IMR-90 (cell line): ENCODE data around the gene LARP4B. TPM values are rescaled to one million over a fixed set of nuclear protein-coding genes. Genes with fewer than 3 reads are reported as not detected.

Experiments
- ATAC-seq: fragments of 200-7000 bp; cut with Tn5 transposase; 2 replicates; pipeline ENCODE4 v1.9.1; 2020; ENCODE audit warnings: low read depth, mild to moderate bottlenecking, moderate library complexity
- BruUV-seq: library from RNA; stranded (reverse); fragments of 400-500 nt; replicated peaks from 2 replicates; lab custom pipeline; 2021; lab: Mats Ljungman, UMichigan
- CTCF ChIA-PET: fragments of 300-600 bp; formaldehyde crosslinking; extraction: SDS; loops from one replicate; lab custom pipeline; 2021; ENCODE audit warnings: antibody characterized with exemption; lab: Yijun Ruan, JAX
- POLR2A ChIA-PET: fragments of 300-600 bp; sonication (Branson Sonifier 250); formaldehyde crosslinking; loops from one replicate; lab custom pipeline; 2022; ENCODE audit warnings: antibody characterized with exemption; ENCODE audit not compliant: unreplicated experiment; lab: Charles Lee
- DNase-seq: peaks from one replicate; pipeline ENCODE4 v3.0.0; 2013
- H2AFZ ChIP-seq: replicated peaks from 2 replicates; pipeline ENCODE3; 2013; ENCODE audit warnings: low read length, mild to moderate bottlenecking; ENCODE audit not compliant: poor library complexity
- H2AK5ac ChIP-seq: 2 replicates; pipeline ENCODE4 v1.6.1; 2013; ENCODE audit warnings: low read depth, low read length, inconsistent platforms
- H2AK9ac ChIP-seq: replicated peaks from 2 replicates; pipeline ENCODE3; 2013; ENCODE audit warnings: mild to moderate bottlenecking, low read depth, low read length, moderate library complexity; ENCODE audit not compliant: poor library complexity
- H2BK120ac ChIP-seq: 2 replicates; pipeline ENCODE4 v1.6.1; 2013; ENCODE audit warnings: low read depth, low read length, inconsistent platforms
- H2BK15ac ChIP-seq: 3 replicates; pipeline ENCODE4 v1.6.1; 2013; ENCODE audit warnings: low read depth, low read length, inconsistent platforms
- H2BK20ac ChIP-seq: 2 replicates; pipeline ENCODE4 v1.6.1; 2013; ENCODE audit warnings: low read depth, mild to moderate bottlenecking, inconsistent platforms, low read length, moderate library complexity
- H2BK5ac ChIP-seq: 2 replicates; pipeline ENCODE4 v1.6.1; 2013; ENCODE audit warnings: mild to moderate bottlenecking, low read depth, low read length, inconsistent platforms; ENCODE audit not compliant: poor library complexity, severe bottlenecking
- H3K14ac ChIP-seq: replicated peaks from 2 replicates; pipeline ENCODE4 v1.6.1; 2013; ENCODE audit warnings: low read depth, low read length, inconsistent platforms
- H3K18ac ChIP-seq: 2 replicates; pipeline ENCODE4 v1.6.1; 2013; ENCODE audit warnings: low read depth, low read length, control low read depth
- H3K23ac ChIP-seq: 2 replicates; pipeline ENCODE4 v1.6.1; 2013; ENCODE audit warnings: low read depth, low read length, inconsistent platforms
- H3K27ac ChIP-seq: 2 replicates; pipeline ENCODE4 v1.5.1; 2013; ENCODE audit warnings: mild to moderate bottlenecking, control low read depth, low read length; ENCODE audit not compliant: insufficient read depth
- H3K27me3 ChIP-seq: 2 replicates; pipeline ENCODE4 v1.6.1; 2013; ENCODE audit warnings: low read length; ENCODE audit not compliant: control insufficient read depth, insufficient read depth
- H3K36me3 ChIP-seq: 2 replicates; pipeline ENCODE4 v1.6.1; 2013; ENCODE audit warnings: low read length, mixed read lengths; ENCODE audit not compliant: control insufficient read depth, insufficient read depth
- H3K4ac ChIP-seq: 2 replicates; pipeline ENCODE4 v1.6.1; 2013; ENCODE audit warnings: low read depth, low read length, inconsistent platforms
- H3K4me1 ChIP-seq: 2 replicates; pipeline ENCODE4 v1.6.1; 2013; ENCODE audit warnings: low read length, mixed read lengths; ENCODE audit not compliant: control insufficient read depth, insufficient read depth
- H3K4me2 ChIP-seq: 2 replicates; pipeline ENCODE4 v1.6.1; 2013; ENCODE audit warnings: low read depth, mild to moderate bottlenecking, control low read depth, low read length, moderate library complexity
- H3K4me3 ChIP-seq: 2 replicates; pipeline ENCODE4 v1.5.1; 2013; ENCODE audit warnings: low read depth, mild to moderate bottlenecking, control low read depth, low read length, moderate library complexity; ENCODE audit not compliant: insufficient read depth
- H3K56ac ChIP-seq: 2 replicates; pipeline ENCODE4 v1.6.1; 2013; ENCODE audit warnings: low read length, inconsistent platforms; ENCODE audit not compliant: insufficient read depth; ENCODE audit errors: extremely low read depth
- H3K79me1 ChIP-seq, 2 experiments: 2 replicates each; pipeline ENCODE4 v1.6.1; 2013; ENCODE audit warnings: low read length in 2 of 2, inconsistent platforms in 1 of 2, low read depth in 1 of 2
- H3K9ac ChIP-seq: 2 replicates; pipeline ENCODE4 v1.6.1; 2013; ENCODE audit warnings: low read depth, low read length, control low read depth
- H3K9me1 ChIP-seq: 2 replicates; pipeline ENCODE4 v1.6.1; 2013; ENCODE audit warnings: low read length, inconsistent platforms; ENCODE audit not compliant: insufficient read depth
- H3K9me3 ChIP-seq: 2 replicates; pipeline ENCODE4 v1.6.1; 2013; ENCODE audit warnings: low read length; ENCODE audit not compliant: control insufficient read depth, insufficient read depth
- H4K20me1 ChIP-seq: 2 replicates; pipeline ENCODE4 v1.6.1; 2013; ENCODE audit warnings: low read length, inconsistent platforms; ENCODE audit not compliant: insufficient read depth
- H4K5ac ChIP-seq: 2 replicates; pipeline ENCODE4 v1.6.1; 2013; ENCODE audit warnings: mild to moderate bottlenecking, low read depth, low read length, control low read depth
- H4K8ac ChIP-seq, 2 experiments: 2 replicates each; pipeline ENCODE4 v1.6.1; 2013; ENCODE audit warnings: low read depth in 2 of 2, low read length in 2 of 2, control low read depth in 1 of 2, inconsistent platforms in 1 of 2
- H4K91ac ChIP-seq: 2 replicates; pipeline ENCODE4 v1.6.1; 2013; ENCODE audit warnings: low read depth, low read length, inconsistent platforms; ENCODE audit not compliant: insufficient read depth
- BHLHE40 ChIP-seq: fragments of 150-350 bp; IDR thresholded peaks from 2 replicates; pipeline ENCODE4 v1.6.1; 2016; ENCODE audit warnings: mild to moderate bottlenecking, low read depth, low read length
- CEBPB ChIP-seq: IDR thresholded peaks from 2 replicates; pipeline ENCODE4 v1.6.1; 2012; ENCODE audit warnings: low read depth, low read length, improper control_type of control experiment
- CHD1 ChIP-seq: IDR thresholded peaks from 2 replicates; pipeline ENCODE4 v1.6.1; 2012; ENCODE audit warnings: low read depth, low read length, improper control_type of control experiment
- FOS ChIP-seq: fragments of 150-350 bp; IDR thresholded peaks from 2 replicates; pipeline ENCODE4 v1.6.1; 2016; ENCODE audit warnings: low read depth, low read length
- MAFK ChIP-seq: IDR thresholded peaks from 2 replicates; pipeline ENCODE4 v1.6.1; 2012; ENCODE audit warnings: low read depth, low read length, improper control_type of control experiment
- MAZ ChIP-seq: IDR thresholded peaks from 2 replicates; pipeline ENCODE4 v1.6.1; 2012; ENCODE audit warnings: low read depth, mild to moderate bottlenecking, low read length, improper control_type of control experiment, moderate library complexity, borderline replicate concordance
- MXI1 ChIP-seq: IDR thresholded peaks from 2 replicates; pipeline ENCODE4 v1.6.1; 2012; ENCODE audit warnings: low read depth, mild to moderate bottlenecking, low read length, moderate library complexity, borderline replicate concordance
- NFE2L2 ChIP-seq: fragments of 150-350 bp; IDR thresholded peaks from 2 replicates; pipeline ENCODE4 v1.6.1; 2016; ENCODE audit warnings: low read depth, mild to moderate bottlenecking, low read length
- POLR2A ChIP-seq: IDR thresholded peaks from 2 replicates; pipeline ENCODE4 v1.6.1; 2012; ENCODE audit warnings: mild to moderate bottlenecking, low read depth, low read length
- RAD21 ChIP-seq: IDR thresholded peaks from 2 replicates; pipeline ENCODE4 v1.6.1; 2012; ENCODE audit warnings: low read length, improper control_type of control experiment
- RFX5 ChIP-seq: IDR thresholded peaks from 2 replicates; pipeline ENCODE4 v1.8.0; 2012; ENCODE audit warnings: low read depth, mild to moderate bottlenecking, low read length, moderate library complexity
- SMC3 ChIP-seq: fragments of 150-350 bp; IDR thresholded peaks from 2 replicates; pipeline ENCODE4 v1.6.1; 2016; ENCODE audit warnings: low read depth, mild to moderate bottlenecking, antibody characterized with exemption, low read length, moderate library complexity
- WGBS, 2 experiments: methylation state at CpG; one replicate each; pipeline versions ENCODE4 v1.1.5 to v1.1.7; 2013; ENCODE audit warnings: missing lambda C conversion rate in 2 of 2; ENCODE audit not compliant: insufficient read length in 1 of 2; ENCODE audit errors: extremely low coverage in 2 of 2; 5-methylcytosine and 5-hydroxymethylcytosine counted together
- dilution Hi-C: fragments of 300-500 bp; cut with HindIII; formaldehyde crosslinking; loops from one replicate; pipeline ENCODE4 v1.14.3; 2018; ENCODE audit warnings: low sequenced_read_pairs; ENCODE audit not compliant: unreplicated experiment
- in situ Hi-C: fragments of 300-500 bp; cut with MboI; formaldehyde crosslinking; loops from 3 replicates; pipeline ENCODE4 v1.14.3; 2019; ENCODE audit warnings: low sequenced_read_pairs, inconsistent platforms, mixed read lengths
- intact Hi-C: fragments of 100-400 bp; cut with micrococcal nuclease; formaldehyde crosslinking; loops from 2 replicates; pipeline ENCODE4 v1.10.0; 2022
- polyA plus RNA-seq, 3 experiments: library from polyadenylated mRNA; depleted of rRNA; stranded (reverse); fragments of >200 nt; gene quantifications; 2 replicates each; pipeline ENCODE4 v1.2.3, GENCODE V29; 2012; ENCODE audit warnings: low replicate concordance in 1 of 3
- total RNA-seq: library from RNA; depleted of rRNA; stranded (reverse); fragments of >200 nt; gene quantifications from 2 replicates; pipeline ENCODE4 v1.2.3, GENCODE V29; 2012

Gene LARP4B
- total and polyA plus RNA-seq, 2 of the 4 experiments (the other 2 are of a cell fraction), result 24.3 to 25.5 TPM

DNA sequence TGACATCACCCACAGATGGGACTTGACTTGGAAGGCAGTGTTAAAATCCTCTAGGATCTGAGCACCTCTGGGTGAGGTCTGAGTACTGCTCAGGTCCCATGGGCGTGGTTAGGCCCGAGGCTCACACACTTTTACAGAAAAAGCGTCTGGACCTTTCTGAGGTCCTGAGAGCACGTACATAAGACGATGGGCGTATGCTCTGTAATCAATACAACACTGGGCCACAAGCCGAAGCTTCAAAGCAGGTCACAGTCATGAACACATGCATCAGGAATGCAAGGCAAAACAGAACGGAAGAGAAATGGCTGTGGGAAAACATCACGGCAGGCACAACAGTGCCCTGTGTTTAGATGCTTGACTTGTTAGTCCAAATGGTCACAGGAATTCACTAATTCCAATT lies 112.2 kb downstream of the LARP4B start:
- H3K27ac ChIP-seq, result no peak overlapping the region
- no peak overlapping the region for H3K4me2 ChIP-seq
- 71% methylated on average over 5 of the region's 9 CpGs; no CpG with 5 or more reads in 1 of the 2 experiments for WGBS, 2 experiments
- H2BK120ac ChIP-seq, result no peak overlapping the region
- no peak overlapping the region for H2AK9ac ChIP-seq
- no peak overlapping the region for H2BK15ac ChIP-seq
- H3K27me3 ChIP-seq, result no peaks in the 10 kb centered on the region
- peaks cover 80% of the 10 kb centered on the region for H3K36me3 ChIP-seq
- H4K91ac ChIP-seq, result no peak overlapping the region
- H3K18ac ChIP-seq, result no peak overlapping the region
- H4K20me1 ChIP-seq, result peaks cover 31% of the 10 kb centered on the region
- dilution Hi-C loops, result no loop called here
- H3K9me3 ChIP-seq, result no peaks in the 10 kb centered on the region
- no peak overlapping the region for H2BK5ac ChIP-seq
- no TSS peak for BruUV-seq
- 0 out of 2 replicates have a peak overlapping the region, but pooled peaks have one; percentile 13 for H3K4ac ChIP-seq
- TF ChIP-seq MAFK (no peak), SMC3 (no peak), RAD21 (no peak), MAZ (no peak), POLR2A (no peak), CHD1 (no peak), CEBPB (no peak), FOS (no peak), RFX5 (no peak), NFE2L2 (no peak), MXI1 (no peak), BHLHE40 (no peak)
- no peak overlapping the region for H2BK20ac ChIP-seq
- ATAC-seq (peak; percentile 53), DNase-seq (peak; percentile 55)
- CTCF ChIA-PET, result interaction anchor here (0.5 kb wide), 1 partner anchor 65 kb away, joined by 6 read pairs; no protein-coding TSS in a partner anchor
- H3K23ac ChIP-seq, result no peak overlapping the region
- H3K9ac ChIP-seq, result no peak overlapping the region
- H3K79me1 ChIP-seq, result peaks cover 39 to 88% of the 10 kb centered on the region in 2 experiments; a peak in 3 of 4 replicates
- H4K5ac ChIP-seq, result no peak overlapping the region
- POLR2A ChIA-PET, result no interaction called here
- in situ Hi-C loops, result no loop called here
- H3K14ac ChIP-seq, result no peak overlapping the region
- no peak overlapping the region for H3K56ac ChIP-seq
- no peak overlapping the region for H3K4me3 ChIP-seq
- peaks cover 43% of the 10 kb centered on the region for H3K9me1 ChIP-seq
- no peak overlapping the region for H4K8ac ChIP-seq
- no peak overlapping the region for H2AK5ac ChIP-seq
- peaks cover 10% of the 10 kb centered on the region for H3K4me1 ChIP-seq
- H2AFZ ChIP-seq, result no peak overlapping the region
- intact Hi-C loops, result no loop called here
